H1 (cell line): ENCODE results near the gene GABRG3. TPM values are rescaled to one million over a fixed set of nuclear protein-coding genes. Genes with fewer than 3 reads are reported as not detected.

Experiments
- ASH2L ChIP-seq: fragments of 200-600, 300-600 bp; sonication (generic); IDR thresholded peaks from one replicate; pipeline ENCODE4 v1.7.1; 2017; ENCODE audit warnings: low read length
- BACH1 ChIP-seq: IDR thresholded peaks from 2 replicates; pipeline ENCODE4 v1.6.1; 2012; ENCODE audit warnings: low read length, improper control_type of control experiment
- GABPA ChIP-seq: IDR thresholded peaks from 2 replicates; pipeline ENCODE4 v1.6.1; 2011; ENCODE audit warnings: mild to moderate bottlenecking, low read length, moderate library complexity, borderline replicate concordance; ENCODE audit not compliant: insufficient read depth
- JUND ChIP-seq: IDR thresholded peaks from 2 replicates; pipeline ENCODE4 v1.6.1; 2011; ENCODE audit warnings: mild to moderate bottlenecking, improper control_type of control experiment, low read length
- PHF8 ChIP-seq: fragments of 200-600 bp; sonication (generic); conservative IDR thresholded peaks from 2 replicates; pipeline ENCODE4 v1.7.1; 2012; ENCODE audit warnings: low read depth, mild to moderate bottlenecking, inconsistent platforms, low read length, moderate library complexity
- RFX5 ChIP-seq: IDR thresholded peaks from 2 replicates; pipeline ENCODE4 v1.6.1; 2011; ENCODE audit warnings: low read depth, low read length, improper control_type of control experiment, borderline replicate concordance
- SP1 ChIP-seq: IDR thresholded peaks from 2 replicates; pipeline ENCODE4 v1.6.1; 2011; ENCODE audit warnings: low read depth, low read length
- SP4 ChIP-seq: IDR thresholded peaks from 2 replicates; pipeline ENCODE4 v1.6.1; 2012; ENCODE audit warnings: low read length, inconsistent platforms
- TAF7 ChIP-seq: optimal IDR thresholded peaks from 2 replicates; pipeline ENCODE3; 2011; ENCODE audit warnings: low read depth, mild to moderate bottlenecking, inconsistent platforms, low read length, moderate library complexity, borderline replicate concordance
- USF2 ChIP-seq: IDR thresholded peaks from 2 replicates; pipeline ENCODE4 v1.6.1; 2011; ENCODE audit warnings: low read length, improper control_type of control experiment
- polyA plus RNA-seq, 7 experiments: library from polyadenylated mRNA; depleted of rRNA in 3 of 7; stranded (reverse) in 5 of 7; unstranded in 2 of 7; fragments of >200 nt in 5 of 7; fragments of 200-250 nt in 2 of 7; gene quantifications; 1 replicate in 5 of 7; 2 replicates in 1 of 7; 4 replicates in 1 of 7; pipeline versions ENCODE4 v1.2.1 to v1.2.3, GENCODE V29; 2011 to 2013; ENCODE audit warnings: missing spikeins in 2 of 7, mixed read lengths in 2 of 7
- total RNA-seq: library from RNA; stranded (reverse); fragmentation: NEBNext Ultra II Directional; extraction: Animal tissue kit (Norgen Biotek cat#: 25700); gene quantifications from 2 replicates; pipeline ENCODE4 v1.2.1, GENCODE V29; 2021
- TF ChIP-seq, protein P1 (sequence below): IDR thresholded peaks from 2 replicates; pipeline ENCODE4 v1.6.1; 2012; ENCODE audit warnings: inconsistent platforms

Gene GABRG3
- total and polyA plus RNA-seq, 2 of the 8 experiments (the other 6 are each of a cell fraction or from before 2014, with no cell fraction given): 0.17 to 0.80 TPM

DNA sequence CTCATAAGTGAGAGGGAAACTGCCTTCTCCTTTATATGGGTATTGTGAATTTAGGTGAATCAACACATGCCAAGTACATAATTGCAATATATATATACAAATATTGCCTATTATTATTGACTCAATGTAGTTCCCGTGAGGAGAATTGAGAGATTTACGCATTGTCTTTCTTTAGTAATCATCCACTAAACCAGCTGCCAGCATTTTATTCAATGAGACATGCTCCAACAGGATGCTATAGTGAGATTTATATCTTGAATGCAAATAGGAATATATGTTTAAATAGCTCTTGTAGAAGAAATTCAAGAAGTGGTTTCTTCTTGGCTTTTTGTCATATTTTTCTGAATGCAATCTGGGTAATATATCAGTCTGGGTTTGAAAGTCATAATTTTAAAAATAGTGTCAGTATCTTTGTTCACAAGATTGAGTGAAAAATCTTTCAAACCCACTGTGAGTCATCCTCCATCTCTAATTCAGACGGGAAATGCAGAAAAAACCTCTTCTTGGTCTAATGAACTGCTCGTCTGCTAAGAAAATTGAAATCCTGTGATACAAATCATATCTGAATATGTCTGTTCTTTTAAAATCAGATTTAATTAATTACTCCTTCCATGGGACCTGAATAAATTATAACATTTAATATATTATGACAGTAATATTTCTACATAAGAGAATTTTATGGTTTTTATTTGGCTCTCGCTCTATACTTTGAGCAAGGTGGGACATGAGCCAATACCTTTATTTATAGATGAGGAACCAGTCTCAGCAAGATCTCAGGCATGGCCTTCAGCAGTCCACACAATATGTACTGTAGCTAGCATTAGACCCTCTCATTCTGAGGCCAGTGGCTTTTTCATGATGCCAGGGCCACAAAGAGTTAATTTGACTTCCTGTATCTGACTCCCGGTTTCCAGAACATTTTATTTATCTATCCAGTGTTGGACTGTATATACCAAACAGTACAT is 516.0 kb downstream of the GABRG3 start (continued):
- TF ChIP-seq GABPA (no peak), PHF8 (no peak), SP4 (no peak), BACH1 (no peak), USF2 (no peak), JUND (no peak), ASH2L (no peak), RFX5 (no peak), SP1 (no peak), TAF7 (no peak)
- TF ChIP-seq, protein P1, sequence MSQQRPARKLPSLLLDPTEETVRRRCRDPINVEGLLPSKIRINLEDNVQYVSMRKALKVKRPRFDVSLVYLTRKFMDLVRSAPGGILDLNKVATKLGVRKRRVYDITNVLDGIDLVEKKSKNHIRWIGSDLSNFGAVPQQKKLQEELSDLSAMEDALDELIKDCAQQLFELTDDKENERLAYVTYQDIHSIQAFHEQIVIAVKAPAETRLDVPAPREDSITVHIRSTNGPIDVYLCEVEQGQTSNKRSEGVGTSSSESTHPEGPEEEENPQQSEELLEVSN: no peak
- TF ChIP-seq, all 59 proteins: peak for 0
